HG02763 (cell line): ENCODE data around the gene COBL.

Experiments used
- ATAC-seq: cut with Tn5 transposase; IDR thresholded peaks from one replicate; pipeline ENCODE4 v1.9.1; 2021; ENCODE audit warnings: mild to moderate bottlenecking, moderate library complexity; ENCODE audit not compliant: unreplicated experiment

COBL gene

DNA sequence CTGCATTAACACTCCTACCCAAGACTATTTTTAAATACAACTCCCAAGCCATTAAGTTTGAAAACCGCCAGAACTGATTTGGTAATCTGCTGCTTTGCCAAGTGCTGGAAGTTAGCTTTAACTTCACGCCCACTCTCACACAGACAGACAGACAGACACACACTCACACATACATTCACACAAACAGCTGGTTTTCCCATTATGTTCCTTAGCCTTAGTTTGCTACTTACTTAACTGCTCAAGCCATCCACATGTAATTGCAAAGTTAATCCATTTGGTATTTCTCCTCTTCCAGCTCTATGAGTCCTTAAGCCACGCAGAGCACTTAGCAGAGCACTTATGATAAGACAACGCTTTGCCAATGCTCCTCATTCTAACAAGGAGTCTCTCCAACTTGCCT, 8.3 kb downstream of the COBL start:
- ATAC-seq: no peak

DNA sequence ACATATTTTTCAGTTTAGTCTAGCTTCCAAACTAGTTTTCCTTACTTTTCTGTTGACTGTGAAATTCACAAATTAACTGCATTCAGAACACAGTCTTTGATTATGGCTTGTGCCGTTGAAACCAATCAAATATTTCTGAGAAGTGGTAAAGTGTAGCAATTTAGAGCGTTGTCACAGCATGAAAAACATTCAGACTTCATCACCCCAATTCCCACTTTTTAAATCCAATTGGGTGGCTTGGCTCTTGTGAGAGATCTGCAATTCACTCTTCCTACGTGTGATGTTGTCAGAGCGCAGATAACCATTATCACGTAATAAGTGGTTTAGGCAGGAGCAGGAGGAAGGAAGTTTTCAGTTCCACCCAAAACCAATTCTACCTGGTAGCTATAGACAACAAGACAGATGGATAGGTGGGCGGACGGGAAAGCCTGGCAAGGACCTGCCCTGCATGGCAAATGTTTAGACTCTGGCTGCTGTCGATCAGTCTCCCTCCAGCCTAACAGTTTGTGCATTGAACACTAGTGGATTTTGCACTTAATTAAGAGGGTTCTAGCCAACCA, 8.9 kb downstream of the COBL start:
- ATAC-seq: no peak

DNA sequence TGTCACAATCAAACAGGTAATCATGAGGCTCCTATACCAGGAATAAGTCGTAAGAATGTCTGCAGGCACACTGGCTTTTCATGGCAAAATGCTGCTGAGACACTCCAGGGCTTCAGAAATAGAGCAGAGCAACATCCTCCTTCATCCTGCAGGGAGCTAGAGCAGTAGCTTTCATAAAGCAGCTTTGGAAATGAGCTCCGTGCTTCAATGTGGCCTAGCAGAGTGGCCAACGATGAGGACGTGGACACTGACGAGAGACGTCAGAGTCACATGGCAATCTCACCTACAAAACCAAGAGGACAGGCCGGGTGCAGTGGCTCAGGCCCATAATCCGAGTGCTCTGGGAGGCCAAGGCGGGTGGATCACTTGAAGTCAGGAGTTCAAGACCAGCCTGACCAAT, 9.8 kb downstream of the COBL start:
- ATAC-seq: no peak

DNA sequence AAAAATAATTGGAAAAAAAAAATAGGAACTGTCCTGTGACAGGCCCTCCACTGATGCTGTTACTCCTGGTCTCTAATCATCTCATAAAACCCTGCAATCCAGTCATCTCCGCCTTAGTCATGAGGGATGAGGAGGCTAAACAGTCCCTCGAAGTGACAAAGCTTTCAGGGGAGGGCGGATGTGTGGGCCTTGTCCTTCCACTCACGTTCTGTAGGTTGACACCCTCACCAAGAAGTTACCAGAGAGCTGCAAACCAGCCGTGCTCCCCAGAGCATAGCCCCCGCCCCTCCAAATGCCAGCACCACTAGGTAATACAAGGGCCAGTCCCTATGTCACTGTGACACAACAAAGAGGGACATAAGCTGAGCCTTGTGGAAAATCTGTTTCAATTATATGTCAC, 11.9 kb downstream of the COBL start:
- no peak for ATAC-seq

DNA sequence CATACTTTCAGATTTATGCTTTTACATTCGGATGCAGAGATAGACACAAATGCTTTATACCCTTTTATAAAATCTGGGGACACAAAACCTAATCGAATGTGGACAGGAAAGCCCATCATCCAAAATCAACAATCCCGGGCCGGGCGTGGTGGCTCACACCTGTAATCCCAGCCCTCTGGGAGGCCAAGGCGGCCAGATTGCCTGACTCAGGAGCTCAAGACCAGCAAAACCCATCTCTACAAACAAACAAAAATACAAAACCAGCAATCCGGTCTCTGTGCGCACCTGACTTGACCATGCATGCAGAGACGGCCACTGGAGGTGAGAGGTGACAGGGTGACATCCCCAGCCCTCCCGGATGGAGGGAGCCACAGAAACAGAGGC, 13.5 kb downstream of the COBL start:
- no peak for ATAC-seq

DNA sequence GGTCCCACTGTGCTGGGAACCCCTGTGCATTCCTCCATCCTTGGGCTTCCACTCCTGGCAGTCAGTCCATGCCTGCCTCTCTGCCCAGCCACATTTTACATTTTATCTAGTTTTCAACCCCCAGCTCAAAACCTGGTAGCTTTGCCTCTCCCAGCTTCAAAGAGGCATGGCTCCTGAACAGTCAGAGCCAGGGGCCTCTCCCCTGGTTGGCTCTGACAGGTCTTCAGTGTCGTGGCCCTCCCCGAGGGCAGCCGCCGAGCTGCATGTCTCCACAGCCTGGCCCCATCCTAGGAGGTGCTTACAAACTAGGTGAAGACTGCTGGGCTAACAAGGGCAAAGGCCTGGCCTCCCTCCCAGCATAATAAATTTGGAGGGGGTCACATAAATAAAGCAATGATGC, 14.8 kb downstream of the COBL start:
- ATAC-seq: no peak

DNA sequence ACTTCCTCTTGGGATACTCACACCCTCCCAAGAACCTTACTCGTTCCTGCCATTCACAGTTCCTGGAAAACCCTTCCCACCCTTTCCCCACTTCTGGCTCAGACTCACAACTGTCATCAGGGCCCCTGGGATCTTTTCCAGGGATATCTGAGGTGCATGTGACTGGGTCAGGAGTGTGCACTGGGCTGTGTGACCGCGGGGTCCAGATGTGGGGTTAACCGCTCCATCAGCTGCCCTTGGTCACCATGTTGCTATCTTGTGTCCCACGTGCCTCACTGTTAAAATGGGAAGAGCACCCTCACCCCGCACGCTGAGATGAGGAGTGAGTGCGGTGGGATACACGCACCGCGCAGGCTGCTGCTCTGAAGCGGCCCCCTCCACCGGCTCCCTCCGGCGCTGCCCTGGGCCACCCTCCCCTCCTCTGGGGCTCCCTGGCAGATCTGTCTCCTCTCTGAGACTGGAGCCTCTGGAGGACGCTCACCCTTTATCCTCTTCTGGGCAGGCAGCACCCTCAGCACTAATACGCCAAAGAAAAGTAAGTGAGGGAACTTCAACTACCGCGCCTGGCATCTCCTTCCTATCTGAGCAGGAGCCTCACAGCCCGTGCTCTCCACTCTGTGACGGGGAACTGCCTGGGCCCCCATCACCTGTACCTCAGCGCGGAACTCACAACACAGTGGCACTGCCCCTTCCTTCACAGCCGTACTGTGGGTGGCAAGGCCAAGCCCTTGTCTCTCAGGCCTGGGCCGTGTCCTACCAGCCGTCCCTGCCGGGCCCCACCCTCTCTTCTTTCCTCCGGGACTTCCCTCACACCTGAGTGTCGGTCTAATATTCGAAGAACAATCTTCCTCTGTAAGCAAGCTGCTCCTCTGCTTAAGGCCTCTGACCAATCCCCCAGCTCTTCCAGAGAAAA, 15.6 kb downstream of the COBL start:
- ATAC-seq: no peak

DNA sequence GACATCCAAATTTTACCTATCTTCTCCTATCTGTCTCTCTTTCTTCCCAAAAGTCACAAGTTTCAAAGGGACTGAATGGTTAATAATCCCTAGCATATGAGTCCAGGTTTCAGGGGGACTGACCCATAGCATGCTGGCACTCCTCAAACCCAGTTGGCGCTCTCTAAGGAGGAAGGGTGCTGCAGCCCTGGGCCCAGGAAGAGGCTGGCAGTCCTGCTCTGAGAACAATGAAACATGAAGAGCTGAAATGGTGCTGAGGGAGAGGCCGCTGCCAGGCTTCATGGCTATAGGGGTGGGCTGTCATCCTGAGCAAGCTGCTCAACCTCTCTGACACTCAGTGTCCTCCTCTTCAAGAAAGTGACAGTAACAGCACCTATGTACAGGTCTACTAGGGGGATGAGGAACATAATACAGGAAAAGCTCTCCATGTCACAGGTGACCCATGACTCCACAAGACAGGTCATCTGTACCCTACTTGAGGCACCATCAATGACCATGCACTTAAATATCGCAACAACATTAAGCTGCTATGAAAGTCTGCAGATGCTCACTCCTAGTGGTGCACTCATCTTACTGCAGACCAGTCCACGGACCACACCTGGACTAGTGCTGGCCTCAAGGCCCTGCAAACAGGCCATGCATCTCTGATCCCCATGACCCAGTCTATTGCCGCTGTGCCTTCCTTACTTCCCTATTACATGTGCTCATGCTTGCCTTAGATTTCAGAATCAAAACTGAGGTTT, 17.0 kb downstream of the COBL start:
- ATAC-seq: no peak

DNA sequence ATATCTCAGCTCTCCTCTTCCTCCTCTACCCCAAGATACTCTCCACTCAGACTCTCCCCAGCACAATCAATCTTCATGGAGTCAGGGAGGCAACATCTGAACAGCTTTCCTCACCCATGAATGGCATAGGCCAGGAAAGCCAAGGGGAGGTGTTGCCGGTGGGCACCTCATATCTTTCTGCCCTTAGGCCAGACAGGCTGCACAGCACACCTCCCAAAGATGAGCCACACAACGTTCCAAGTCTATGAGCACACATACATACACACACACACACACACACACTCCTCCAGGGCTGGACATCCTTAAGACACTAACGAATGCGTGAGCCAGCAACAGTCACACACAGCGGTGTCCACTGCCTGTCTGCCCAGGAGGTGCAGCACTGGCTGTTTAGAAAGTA, 17.7 kb downstream of the COBL start:
- no peak for ATAC-seq

DNA sequence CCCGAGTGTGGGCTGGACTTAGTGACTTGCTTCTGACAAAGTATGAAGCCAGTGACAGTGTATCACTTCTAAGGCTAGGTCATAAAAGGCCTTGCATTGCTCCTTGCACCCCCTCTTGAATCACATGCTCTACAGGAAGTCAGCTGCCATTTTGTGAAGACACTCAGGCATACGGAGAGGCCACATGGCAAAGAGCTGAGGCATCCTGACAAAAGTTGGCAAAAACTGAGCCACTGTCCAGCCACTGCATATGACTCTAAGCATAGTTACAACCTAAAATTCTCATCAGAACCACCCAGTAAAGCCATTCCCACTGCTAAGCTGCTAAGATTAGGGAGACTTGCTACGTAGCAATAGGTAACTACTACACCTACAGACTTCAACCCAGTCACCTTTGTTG, 18.6 kb downstream of the COBL start:
- ATAC-seq: no peak

DNA sequence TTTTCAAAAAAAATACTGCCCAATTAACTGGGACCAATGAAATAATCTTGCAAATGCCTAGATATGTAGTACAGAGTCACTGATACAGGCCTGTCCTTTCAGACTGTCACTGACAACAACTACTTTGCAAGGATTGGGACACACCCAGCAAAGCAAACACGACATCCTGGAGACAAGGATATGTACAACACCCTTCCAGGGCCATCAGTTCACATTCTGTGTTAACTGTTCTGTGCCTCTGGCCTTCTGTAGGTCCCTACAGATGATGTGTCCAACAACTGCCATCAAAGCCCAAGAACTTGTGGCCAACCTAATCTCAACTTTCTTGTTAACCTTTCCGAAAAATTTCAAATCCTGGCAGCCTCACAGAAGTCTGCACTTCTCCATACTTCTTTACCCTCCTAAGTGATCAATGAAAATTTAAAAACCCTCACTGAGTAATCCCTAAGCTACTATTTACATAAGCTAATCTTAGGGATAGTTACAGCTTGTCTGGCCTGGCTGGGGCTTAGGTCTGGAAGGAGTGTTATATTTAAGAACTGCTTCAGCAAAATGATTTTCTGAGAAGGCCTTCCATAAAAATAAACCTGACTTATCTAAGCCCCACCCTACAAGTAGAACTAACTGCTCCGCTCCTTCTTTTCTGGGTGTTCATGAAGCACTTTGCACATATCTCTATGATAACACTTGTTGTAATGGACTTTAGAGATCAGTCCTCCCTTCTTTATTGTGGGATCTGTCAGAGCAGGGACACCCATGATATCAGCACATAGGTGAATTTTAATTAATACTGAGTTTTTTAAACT, 21.0 kb downstream of the COBL start:
- no peak for ATAC-seq

DNA sequence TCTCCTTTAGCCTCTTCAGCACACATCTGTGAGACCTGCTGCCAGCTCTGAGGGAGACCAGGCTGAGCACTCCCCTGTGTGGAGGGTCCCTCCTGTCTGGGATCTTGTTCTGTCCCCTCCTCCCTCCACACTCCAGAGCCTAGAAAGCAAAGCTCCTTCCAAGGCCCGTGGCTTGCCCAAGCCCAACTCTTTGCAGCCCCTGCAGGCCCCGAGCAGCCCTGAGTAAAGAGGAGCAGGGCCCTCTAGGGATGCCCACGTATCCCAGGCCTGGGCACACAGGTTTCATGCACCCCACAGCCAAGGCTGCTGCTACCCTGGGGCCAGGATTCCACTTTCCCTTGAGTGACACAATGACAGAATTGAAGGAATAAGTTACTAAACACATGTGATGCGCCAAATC, 24.0 kb downstream of the COBL start:
- ATAC-seq: no peak

DNA sequence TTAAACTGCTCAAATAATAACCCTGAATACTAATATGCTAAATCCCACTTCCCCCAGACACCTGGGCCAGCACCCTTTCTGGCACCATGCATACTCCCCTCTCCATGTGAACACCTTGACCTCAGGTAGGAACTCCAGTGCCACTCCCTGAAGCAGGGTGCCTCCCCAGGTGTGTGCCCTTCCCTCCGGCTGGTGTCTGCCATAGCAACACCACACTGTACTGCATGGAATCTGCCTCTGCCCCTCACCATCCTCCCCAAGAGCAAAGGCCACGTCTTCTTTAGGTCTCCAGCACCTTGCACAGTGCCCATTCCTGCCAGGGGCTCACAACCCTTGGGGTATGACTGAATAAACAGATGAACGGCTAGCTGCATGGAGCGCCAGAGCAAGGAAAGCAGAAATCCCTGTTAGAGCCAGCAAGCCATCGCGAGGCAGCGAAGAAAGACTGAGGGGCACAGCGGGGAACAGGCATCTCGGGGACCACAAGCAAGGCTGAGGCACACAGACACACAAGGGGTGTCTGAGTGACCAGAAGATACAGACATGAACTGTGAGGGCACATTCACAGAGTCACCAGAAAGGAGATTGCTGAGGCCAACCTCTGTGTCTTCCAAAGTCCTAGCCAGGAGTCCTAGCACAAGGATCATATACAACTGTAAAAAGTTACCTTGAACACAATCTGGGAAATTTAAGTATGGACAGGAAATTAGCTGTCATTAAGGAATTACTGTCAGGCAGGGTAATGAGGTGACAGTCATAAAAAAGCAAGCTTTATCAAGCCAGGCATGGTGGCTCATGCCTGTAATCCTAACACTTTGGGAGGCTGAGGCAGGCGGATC, 25.7 kb downstream of the COBL start:
- no peak for ATAC-seq

DNA sequence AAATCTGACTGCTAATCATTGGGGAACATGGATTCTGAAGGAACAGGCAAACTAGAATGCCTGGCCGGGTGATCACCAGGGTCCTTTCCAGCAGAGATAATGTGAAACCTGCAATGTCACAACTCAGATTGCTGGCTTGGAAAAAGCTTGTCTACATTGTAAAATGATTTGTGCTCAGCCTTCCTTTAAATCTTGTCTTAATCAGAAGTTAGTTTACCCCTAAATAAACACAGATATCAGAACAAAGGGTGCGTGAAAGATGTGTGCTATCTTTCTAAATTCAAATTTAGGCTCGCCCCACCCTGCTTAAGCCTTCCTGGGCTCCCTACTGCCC, 26.3 kb downstream of the COBL start:
- ATAC-seq: no peak

DNA sequence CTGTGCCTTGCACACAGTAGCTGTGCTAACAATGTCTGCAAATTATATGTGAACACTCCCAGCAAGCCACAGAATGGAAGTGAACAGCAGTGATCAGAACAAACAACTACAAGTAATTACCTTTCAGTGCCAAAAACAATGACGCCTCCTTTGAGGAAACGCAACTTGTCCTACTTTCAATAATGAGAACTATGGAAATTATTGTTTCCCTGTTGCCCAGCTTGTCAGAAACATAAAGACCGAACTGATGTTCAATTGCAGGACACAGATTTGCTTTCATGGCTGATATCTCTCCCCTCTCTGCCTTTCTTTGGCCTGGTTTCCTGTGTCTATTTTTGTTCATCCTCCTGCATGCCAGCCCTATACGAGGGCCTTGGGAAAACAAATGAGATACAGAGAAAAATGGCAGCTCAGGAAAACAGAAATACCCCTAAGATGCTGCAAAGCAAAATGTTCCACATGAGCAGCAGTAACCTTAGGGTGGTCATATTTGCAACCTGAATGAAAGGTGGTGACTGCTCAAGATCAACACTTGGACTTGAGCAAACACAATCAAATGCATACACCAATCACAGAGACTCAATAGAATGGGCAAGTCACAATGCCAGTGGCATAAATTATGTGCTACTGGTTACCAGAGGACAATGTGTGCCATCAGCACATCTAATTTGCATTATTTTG, 26.8 kb downstream of the COBL start:
- no peak for ATAC-seq

DNA sequence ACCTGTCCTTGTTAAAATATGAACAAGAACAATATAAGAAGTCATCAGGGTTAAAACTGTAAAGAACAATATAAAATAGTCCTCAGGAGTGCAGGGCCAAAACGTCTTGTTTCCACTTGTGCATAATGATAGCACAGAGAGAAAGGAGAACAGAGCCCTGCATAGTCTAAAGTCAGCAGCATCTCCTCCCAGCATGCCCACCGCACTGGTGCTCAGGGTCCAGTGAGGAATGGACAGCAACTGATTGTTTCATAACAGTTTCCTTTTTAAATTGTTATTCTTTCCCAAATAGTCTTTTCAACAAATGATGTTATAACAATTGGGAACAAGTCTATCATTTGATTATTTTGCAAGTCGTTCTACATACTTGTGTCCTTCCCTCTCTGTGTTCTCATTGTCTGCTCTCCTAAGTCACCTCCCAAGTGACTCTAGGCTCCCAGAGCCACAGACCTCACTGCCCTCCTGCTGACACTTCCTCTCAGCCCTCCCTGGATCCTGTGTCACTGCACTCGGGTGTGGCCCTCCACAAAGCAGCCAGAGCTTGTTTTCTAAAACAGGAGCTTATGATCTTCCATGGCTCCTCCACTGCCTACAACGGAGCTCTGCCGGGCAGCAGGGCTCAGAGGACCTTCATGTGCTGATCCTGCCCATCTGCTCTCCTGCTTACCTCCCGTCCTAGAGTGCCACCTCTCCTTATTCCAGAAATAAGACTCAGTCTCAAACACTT, 27.6 kb downstream of the COBL start:
- ATAC-seq: no peak

DNA sequence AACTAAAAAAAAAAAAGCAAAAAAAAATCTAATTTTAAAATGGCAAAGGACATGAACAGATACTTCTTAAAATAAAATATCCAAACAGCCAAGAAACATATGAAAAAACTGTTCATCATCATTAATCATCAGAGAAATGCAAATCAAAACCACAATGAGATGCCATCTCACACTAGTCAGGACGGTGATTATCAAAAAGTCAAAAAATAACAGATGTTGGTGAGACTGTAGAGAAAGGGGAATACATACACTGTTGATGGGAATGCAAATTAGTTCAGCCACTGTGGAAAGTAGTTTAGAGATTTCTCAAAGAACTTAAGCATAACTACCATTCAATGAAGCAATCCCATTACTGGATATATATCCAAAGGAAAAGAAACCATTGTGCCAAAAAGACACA, 30.2 kb downstream of the COBL start:
- no peak for ATAC-seq

DNA sequence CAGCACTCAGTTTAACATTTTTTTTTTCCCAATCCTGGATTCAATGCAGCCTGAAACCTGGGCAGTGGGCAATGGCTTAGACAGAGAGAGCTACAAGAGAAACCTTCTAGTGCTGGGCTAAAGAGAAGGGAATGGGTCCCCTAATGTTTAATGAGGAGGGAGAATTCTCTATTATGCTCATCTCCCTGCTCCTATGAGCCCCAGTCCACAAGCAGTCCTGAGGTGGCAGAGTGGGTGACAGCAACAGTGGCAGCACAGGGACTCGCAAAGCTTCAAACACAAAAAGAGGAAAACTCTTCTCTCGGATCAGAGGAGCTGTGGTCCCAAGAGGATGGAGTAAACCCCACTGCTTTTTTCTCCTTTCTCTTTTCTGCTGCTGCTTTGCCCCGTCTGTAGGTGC, 36.5 kb downstream of the COBL start:
- ATAC-seq: no peak

DNA sequence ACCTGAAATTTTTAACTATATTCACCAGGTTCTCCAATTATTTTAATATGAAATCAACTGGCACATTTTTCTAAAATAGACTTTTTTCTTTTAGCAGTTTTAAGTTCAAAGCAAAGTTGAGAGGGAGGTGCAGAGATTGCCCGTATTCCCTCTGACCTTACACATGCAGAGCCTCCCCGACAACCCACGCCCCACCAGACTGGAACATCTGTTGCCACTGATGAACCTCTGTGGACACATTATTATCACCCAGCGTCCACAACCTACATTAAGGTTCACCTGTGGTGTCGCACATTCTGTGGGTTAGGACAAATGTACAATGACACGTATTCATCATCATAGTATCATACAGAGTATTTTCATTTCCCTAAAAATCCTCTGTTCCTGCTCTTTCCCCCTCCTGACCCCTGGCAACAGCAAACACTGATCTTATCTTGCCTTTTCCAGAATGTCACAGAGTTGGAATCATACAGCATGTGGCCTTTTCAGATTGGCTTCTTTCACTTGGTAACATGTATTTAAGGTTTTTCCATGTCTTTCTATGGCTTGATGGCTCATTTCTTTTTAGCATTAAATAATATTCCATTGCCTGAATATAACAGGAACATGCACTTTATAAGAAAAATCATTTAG, 37.1 kb downstream of the COBL start:
- no peak for ATAC-seq
